SIG-M5 treated with dmso at 0.1 percent for 504 hours (cell line): ENCODE results near the gene PRKCH.
"Not testable (repeated sequence)": the region's sequence is repeated elsewhere in the genome, so short reads cannot be mapped to it uniquely, and the experiment has no call there.

Experiments used
- DNase-seq: peaks from one replicate; lab custom pipeline; 2025; ENCODE audit not compliant: unreplicated experiment; lab: John Stamatoyannopoulos, UW

Gene PRKCH

GRCh38 chr14:61451891-61452400, 130.6 kb downstream of the PRKCH start:
- DNase-seq = no peak

DNA sequence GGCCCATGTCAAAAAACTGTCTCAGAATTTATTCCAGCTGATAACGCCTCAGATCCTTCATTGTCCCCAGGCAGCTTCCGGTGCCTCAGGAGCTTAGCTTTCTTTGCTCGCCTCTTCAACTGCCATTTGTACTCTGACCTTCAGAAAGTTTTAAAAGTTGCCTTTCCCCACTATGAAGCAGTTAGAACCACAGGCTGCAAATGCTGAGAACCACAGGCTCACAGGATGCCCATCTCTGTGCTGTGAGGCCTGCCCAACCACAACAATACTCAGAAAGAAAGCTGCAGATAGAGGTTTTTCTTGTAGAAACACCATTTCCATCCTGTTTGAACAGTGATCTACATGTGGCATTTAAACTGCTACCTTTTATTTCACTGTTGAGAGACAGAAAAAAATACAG, 131.1 kb downstream of the PRKCH start:
- no peak for DNase-seq

- DNase-seq = no peak
Observed at GRCh38 chr14:61453103-61453767, 131.9 kb downstream of the PRKCH start.

DNA sequence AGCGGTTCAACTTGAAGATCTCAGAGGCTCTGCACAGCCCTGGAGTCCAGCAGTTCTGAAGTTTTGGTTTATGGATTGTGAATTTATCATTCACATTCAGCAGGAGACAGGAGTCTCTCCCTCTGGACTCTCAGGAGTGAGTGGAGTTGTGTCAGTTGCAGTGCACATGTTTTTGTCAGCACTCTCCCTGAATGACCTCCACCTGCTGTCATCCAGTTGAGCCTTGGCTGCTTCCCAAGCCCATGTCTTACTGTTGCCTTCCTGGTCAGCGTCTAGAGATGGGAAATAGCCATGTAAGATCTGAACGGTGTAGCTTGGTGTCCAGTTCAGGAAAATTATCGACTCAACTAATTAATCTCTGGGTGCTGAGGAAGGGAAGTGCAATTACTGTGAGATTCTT, 133.2 kb downstream of the PRKCH start:
- DNase-seq = no peak

- no peak for DNase-seq
Observed at GRCh38 chr14:61455351-61455750, 134.0 kb downstream of the PRKCH start.

- DNase-seq = peak; percentile 69
Observed at GRCh38 chr14:61456720-61457119, 135.3 kb downstream of the PRKCH start.

DNA sequence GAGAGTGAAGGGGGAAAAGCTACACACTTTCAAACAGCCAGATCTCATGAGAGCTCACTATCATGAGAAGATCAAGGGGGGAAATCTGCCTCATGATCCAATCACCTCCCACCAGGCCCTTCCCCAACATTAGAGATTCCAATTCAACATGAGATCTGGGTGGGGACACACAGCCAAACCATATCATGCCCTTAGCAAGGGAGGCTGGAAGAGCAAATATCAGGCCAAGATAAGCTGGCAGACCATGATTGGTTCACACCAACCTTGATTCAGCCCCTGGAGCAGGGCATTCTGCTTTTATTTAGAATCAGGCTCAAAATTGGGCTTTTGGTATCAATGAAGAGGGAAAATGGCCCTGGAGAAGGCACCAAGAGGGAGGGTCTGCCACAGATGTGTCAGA, 137.4 kb downstream of the PRKCH start:
- no peak for DNase-seq

DNA sequence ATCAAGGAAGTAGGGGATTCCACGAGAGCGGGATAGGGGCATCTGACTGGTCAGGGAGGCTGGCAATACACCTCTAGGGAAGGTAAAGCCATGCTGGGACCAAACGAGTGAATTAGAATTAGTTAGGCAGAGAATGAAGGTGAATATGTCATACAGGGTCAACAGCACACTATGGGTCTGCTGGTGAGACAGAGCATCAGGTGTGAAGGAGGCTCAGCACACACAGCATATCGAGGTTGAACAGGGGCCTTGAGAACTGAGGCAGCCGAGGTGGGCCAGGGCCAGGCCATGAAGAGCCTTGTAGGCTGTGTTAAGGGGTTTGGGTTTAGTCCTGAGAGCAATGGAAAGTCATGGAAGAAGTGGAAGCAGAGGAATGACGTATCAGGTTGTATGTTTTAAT, 137.8 kb downstream of the PRKCH start:
- no peak for DNase-seq

- no peak for DNase-seq
Observed at GRCh38 chr14:61460063-61460462, 138.7 kb downstream of the PRKCH start.

- DNase-seq = no peak
Observed at GRCh38 chr14:61460718-61461611, 139.6 kb downstream of the PRKCH start.

DNA sequence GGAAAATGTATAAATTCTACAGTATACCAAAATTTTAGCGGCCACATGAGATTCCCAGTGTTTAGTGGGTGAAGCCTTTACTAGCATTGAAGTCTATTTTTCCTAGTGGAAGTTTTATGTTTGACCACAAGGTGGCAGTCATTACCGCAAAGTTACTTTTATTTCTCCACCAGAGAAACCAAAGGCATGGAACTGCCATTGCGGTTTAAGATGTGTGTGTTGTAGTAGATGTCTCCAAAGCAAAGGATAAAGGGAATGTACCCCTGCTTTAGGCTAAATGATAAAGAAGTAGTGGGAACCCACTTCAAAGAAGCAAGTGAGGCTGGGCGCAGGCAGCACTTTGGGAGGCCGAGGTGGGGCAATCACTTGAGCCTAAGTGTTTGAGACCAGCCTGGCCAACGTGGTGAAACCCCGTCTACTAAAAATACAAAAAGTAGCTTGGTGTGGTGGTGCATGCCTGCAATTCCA, 140.5 kb downstream of the PRKCH start:
- DNase-seq = peak; percentile 64

DNA sequence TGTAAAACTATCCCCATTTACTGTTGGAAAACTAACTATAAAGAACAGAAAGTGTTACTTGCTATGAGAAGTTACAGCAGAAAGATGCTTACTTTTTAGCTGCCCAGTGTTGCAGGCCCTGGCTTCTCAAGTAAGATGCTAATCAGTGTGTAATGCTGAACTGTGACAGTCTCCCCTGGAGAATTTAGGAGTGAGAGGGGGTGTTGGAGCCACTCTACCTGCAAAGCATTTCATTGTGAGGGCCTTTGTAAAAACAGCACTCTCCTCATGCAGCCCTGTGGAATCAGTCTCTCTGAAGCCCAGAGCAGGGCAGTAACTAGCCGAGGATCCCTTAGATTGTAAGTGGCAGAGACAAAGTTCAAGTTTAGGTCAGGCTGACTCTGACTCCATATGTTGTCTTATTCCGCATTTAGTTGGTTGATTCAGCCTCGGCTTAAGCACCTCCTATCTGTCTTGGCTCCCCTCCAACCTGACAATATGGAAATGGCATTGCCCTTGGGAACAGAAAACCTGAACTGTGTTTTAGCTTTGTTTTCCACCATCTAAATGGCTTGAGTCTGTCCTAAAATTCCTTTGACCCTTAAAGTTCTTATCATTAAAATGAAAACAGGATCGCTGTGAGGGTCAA, 141.3 kb downstream of the PRKCH start:
- peak; percentile 20 for DNase-seq

DNA sequence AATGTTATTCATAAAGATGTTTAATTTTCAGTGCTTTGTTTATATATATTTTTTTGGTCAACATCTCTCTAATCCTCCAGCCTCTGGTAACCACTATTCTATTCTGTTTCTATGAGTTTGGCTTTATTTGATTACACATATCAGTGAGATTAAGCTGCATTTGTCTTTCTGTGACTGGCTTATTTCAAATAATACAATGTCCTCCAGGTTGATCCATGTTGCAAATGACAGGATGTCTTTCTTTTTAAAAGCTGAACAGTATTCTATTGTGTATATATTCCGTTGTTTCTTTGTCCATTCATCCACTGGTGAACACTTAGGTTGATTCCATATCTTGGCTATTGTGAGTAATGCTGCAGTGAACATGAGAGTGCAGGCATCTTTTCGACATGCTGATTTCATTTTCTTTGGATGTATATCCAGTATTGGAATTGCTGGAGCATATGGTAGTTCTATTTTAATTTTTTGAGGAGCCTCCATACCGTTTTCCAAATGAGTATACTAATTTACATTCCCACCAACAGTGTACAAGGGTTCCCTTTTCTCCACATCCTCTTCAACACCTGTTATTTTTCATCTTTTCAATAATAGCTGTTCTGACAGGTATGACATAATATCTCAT, 142.4 kb downstream of the PRKCH start:
- DNase-seq = no peak

DNA sequence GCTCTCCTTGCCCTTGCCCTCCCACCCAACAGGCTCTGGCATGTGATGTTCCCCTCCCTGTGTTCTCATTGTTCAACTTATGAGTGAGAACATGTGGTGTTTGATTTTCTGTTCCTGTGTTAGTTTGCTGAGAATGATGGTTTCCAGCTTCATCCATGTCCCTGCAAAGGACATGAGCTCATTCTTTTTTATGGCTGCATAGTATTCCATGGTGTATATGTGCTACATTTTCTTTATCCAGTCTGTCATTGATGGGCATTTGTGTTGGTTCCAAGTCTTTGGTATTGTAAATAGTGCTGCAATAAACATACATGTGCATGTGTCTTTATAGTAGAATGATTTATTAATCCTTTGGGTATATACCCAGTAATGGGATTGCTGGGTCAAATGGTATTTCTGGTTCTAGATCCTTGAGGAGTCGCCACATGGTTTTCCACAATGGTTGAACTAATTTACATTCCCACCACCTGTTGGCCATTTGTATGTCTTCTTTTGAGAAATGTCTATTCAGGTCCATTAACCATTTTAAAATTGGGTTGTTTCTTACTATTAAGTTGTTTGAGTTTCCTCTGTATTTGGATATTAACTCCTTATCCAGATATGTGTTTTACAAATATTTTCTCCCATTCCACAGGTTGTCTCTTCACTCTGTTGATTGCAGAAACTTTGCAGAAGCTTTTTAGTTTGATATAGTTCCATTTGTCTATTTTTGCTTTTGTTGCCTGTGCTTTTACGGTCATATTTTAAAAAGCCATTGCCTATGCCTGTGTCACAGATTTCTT, 143.4 kb downstream of the PRKCH start:
- not testable (repeated sequence) for DNase-seq

- DNase-seq = no peak
Observed at GRCh38 chr14:61466249-61466904, 145.0 kb downstream of the PRKCH start.

DNA sequence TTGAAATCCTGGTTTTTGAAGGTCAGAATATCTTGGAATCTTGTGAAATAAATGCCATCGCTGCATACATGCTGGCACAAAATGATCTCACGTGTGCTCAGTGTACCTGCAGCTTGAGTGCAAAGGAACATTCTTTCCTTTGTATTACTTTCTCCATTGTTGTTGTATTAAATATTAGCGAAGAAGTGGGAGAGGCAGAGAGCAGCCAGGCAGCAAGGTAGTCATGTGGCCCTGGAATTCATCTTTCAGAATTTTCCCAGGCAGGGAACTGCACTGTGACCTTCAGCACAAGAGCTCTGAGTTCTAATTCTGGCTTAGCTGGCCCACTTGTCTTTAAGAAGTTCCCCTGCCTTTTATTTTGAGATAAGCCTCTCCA, 145.5 kb downstream of the PRKCH start:
- DNase-seq = no peak

DNA sequence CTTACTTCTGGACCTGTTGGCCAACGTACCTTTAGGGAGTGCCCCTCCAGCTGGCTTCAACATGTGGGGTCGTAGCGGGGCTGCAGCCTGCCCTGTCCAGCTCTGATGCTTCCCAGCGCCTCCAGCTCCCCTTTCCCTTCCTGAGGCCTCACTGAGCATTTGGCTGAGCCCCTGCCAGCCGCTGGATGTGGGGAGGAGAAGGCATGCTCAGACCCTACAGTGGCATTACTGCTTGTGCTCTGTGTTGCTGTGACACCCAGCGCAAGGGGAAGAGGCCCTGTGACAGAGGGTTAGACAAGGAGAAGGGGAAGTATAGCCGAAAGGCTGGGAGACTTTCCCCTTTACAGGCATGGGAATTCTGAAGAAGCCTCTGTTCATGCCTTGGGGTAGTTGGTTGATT, 145.9 kb downstream of the PRKCH start:
- no peak for DNase-seq

DNA sequence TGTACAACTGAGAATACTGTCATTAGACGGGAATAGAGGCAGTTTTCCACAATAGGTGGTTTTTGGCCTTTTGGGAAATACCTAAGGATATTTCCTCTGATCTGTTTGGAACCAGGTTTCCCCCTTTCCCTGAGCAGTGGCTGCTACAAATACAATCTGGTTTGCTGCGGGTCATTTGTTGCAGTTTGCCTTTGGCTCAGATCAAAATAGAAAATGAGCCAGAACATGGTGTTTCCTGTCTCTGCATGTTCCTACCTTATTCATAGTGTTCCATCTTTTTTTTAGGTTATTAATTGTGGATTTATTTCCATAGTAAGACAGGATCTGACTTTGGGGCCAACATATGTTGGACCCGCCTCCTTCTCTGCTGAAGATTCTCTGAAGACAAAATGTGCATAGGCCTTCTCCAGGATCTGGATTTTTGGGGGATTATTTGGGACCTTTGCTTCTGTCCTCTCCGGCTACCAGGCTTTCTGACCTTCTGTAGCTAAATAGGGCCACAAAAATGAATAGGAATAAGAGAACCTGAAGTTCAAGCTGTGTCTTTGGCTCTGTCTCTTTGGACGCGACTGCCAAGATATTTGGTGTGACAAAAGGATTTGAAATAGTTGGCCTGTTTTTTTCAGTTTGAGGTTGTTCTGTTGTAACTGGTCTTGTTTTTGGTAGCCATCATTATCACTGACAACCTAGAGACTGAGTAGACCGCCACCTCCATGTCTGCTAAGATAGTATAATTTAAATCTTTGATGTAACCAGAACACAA, 146.9 kb downstream of the PRKCH start:
- DNase-seq = no peak

GRCh38 chr14:61469781-61470180, 148.4 kb downstream of the PRKCH start:
- DNase-seq = no peak
